Upper lobe of right lung (tissue), 1 donor: ENCODE data around the gene SYDE1. TPM values are rescaled to one million over a fixed set of nuclear protein-coding genes. Genes with fewer than 3 reads are reported as not detected.
"Not testable (repeated sequence)": the region's sequence is repeated elsewhere in the genome, so short reads cannot be mapped to it uniquely, and the experiment has no call there.

Experiments
- ATAC-seq: fragments of 200-7000 bp; cut with Tn5 transposase; one replicate; pipeline ENCODE4 v1.9.1; 2020; ENCODE audit warnings: mild to moderate bottlenecking, moderate library complexity
- DNase-seq: peaks from one replicate; pipeline ENCODE4 v3.0.0-alpha.2; 2020
- H3K27ac ChIP-seq: fragments of 200-600 bp; one replicate; pipeline ENCODE4 v1.8.0; 2022
- H3K27me3 ChIP-seq: fragments of 200-600 bp; one replicate; pipeline ENCODE4 v1.8.0; 2022; ENCODE audit warnings: mild to moderate bottlenecking
- H3K36me3 ChIP-seq: fragments of 200-600 bp; one replicate; pipeline ENCODE4 v1.8.0; 2022
- H3K4me1 ChIP-seq: fragments of 200-600 bp; one replicate; pipeline ENCODE4 v1.8.0; 2022
- H3K4me3 ChIP-seq: fragments of 200-600 bp; one replicate; pipeline ENCODE4 v1.8.0; 2022; ENCODE audit warnings: mild to moderate bottlenecking
- H3K9me3 ChIP-seq: fragments of 200-600 bp; one replicate; pipeline ENCODE4 v1.8.0; 2022
- CTCF ChIP-seq: fragments of 200-600 bp; IDR thresholded peaks from one replicate; pipeline ENCODE4 v1.8.0; 2022; ENCODE audit warnings: antibody characterized with exemption
- intact Hi-C: fragments of 100-400 bp; cut with DNase I; formaldehyde crosslinking; loops from one replicate; pipeline ENCODE4 v1.11.0; 2022
- total RNA-seq: library from RNA; stranded (reverse); fragmentation: NEBNext Ultra II Directional; extraction: Animal tissue kit (Norgen Biotek cat#: 25700); gene quantifications from one replicate; pipeline ENCODE4 v1.2.1, GENCODE V29; 2021
- donor health status: DM: no; HTN: yes; CAD: no; lungs with severe emphysema.

The SYDE1 gene
- total RNA-seq, 1 donor from 2014 or later: 25.8 TPM

GRCh38 chr19:15075806-15076205 lies 31.4 kb upstream of the SYDE1 start:
- Histone ChIP-seq H3K27me3 (peaks cover 6% of the 10 kb centered on the region), H3K9me3 (no peaks in the 10 kb centered on the region), H3K27ac (no peak overlapping the region), H3K36me3 (no peaks in the 10 kb centered on the region), H3K4me1 (no peaks in the 10 kb centered on the region), H3K4me3 (no peak overlapping the region)
- intact Hi-C loops: no loop called here
- ATAC-seq (no peak), DNase-seq (no peak)
- no peak for TF ChIP-seq CTCF

- not testable (repeated sequence) for H3K4me1 ChIP-seq
- peaks cover 34% of the 10 kb centered on the region for H3K27me3 ChIP-seq
Observed at GRCh38 chr19:15080002-15080401, 27.2 kb upstream of the SYDE1 start.

GRCh38 chr19:15081911-15082310 lies 25.3 kb upstream of the SYDE1 start, which contains the start of gene OR1I1:
OR1I1 (plus strand) TSS chr19:15082211; CDS start chr19:15087066, 4,855 bp downstream.
- H3K4me1 ChIP-seq: no peaks in the 10 kb centered on the region
- no peak for TF ChIP-seq CTCF
- H3K36me3 ChIP-seq: no peaks in the 10 kb centered on the region
- peaks cover 34% of the 10 kb centered on the region for H3K27me3 ChIP-seq
- intact Hi-C loops: no loop called here
- no peak within 1 kb of the TSS for H3K4me3 ChIP-seq
- no peaks in the 10 kb centered on the region for H3K9me3 ChIP-seq
- DNase-seq (no peak), ATAC-seq (no peak)
- no peak within 1 kb of the TSS for H3K27ac ChIP-seq

More at GRCh38 chr19:15080002-15080401, 27.2 kb upstream of the SYDE1 start:
- ATAC-seq, H3K9me3 ChIP-seq, DNase-seq, intact Hi-C loops, H3K36me3 ChIP-seq, H3K4me3 ChIP-seq, H3K27ac ChIP-seq: not testable (repeated sequence)

GRCh38 chr19:15087182-15087581 lies 20.0 kb upstream of the SYDE1 start:
- H3K4me1 ChIP-seq: no peaks in the 10 kb centered on the region
- no peak overlapping the region for H3K27ac ChIP-seq
- ATAC-seq (no peak), DNase-seq (no peak)
- intact Hi-C loops: no loop called here
- H3K27me3 ChIP-seq: peaks cover 23% of the 10 kb centered on the region
- H3K36me3 ChIP-seq: no peaks in the 10 kb centered on the region
- no peak overlapping the region for H3K4me3 ChIP-seq
- no peak for TF ChIP-seq CTCF
- no peaks in the 10 kb centered on the region for H3K9me3 ChIP-seq

- Histone ChIP-seq H3K27ac (no peak overlapping the region), H3K9me3 (no peaks in the 10 kb centered on the region), H3K27me3 (peaks cover 6% of the 10 kb centered on the region), H3K4me1 (no peaks in the 10 kb centered on the region), H3K4me3 (no peak overlapping the region), H3K36me3 (no peaks in the 10 kb centered on the region)
- intact Hi-C loops: loop anchor here (10.0 kb wide), 2 partner anchors 63 to 463 kb away; no protein-coding TSS in a partner anchor
- peak; percentile 68 for TF ChIP-seq CTCF
- DNase-seq (no peak), ATAC-seq (peak; percentile 72)
Observed at GRCh38 chr19:15091918-15092753, 15.1 kb upstream of the SYDE1 start.

- Histone ChIP-seq H3K27ac (no peak overlapping the region), H3K36me3 (no peaks in the 10 kb centered on the region), H3K4me1 (no peaks in the 10 kb centered on the region), H3K4me3 (no peak overlapping the region), H3K9me3 (no peaks in the 10 kb centered on the region), H3K27me3 (peaks cover 3% of the 10 kb centered on the region)
- no peak for DNase-seq
- TF ChIP-seq CTCF: no peak
- no peak for ATAC-seq
- intact Hi-C loops: loop anchor here (10.0 kb wide), 2 partner anchors 62 to 462 kb away; no protein-coding TSS in a partner anchor
Observed at GRCh38 chr19:15093001-15093400, 14.2 kb upstream of the SYDE1 start.
